HFFc6 (cell line): ENCODE measurements around the gene DDX39A. TPM values are rescaled to one million over a fixed set of nuclear protein-coding genes. Genes with fewer than 3 reads are reported as not detected.
"Not testable (repeated sequence)": the region's sequence is repeated elsewhere in the genome, so short reads cannot be mapped to it uniquely, and the experiment has no call there.

Source experiments
- DNase-seq: peaks from one replicate; pipeline ENCODE4 v3.0.0-alpha.2; 2018
- H3K27ac Mint-ChIP-seq: 2 replicates; pipeline ENCODE4 v1.8.0; 2020; ENCODE audit warnings: mild to moderate bottlenecking, mixed read lengths
- H3K27me3 Mint-ChIP-seq: 2 replicates; pipeline ENCODE4 v1.8.0; 2021; ENCODE audit warnings: mild to moderate bottlenecking, moderate library complexity, mixed read lengths; ENCODE audit not compliant: insufficient read depth
- H3K36me3 Mint-ChIP-seq: 2 replicates; pipeline ENCODE4 v1.8.0; 2021; ENCODE audit warnings: low read depth, mixed read lengths
- H3K4me1 Mint-ChIP-seq: 2 replicates; pipeline ENCODE4 v1.8.0; 2020; ENCODE audit warnings: low read depth, mixed read lengths
- H3K4me3 Mint-ChIP-seq: 2 replicates; pipeline ENCODE4 v1.8.0; 2020; ENCODE audit warnings: mild to moderate bottlenecking, moderate library complexity, mixed read lengths
- H3K9me3 Mint-ChIP-seq: 2 replicates; pipeline ENCODE4 v1.8.0; 2020; ENCODE audit warnings: mild to moderate bottlenecking, mixed read lengths
- CTCF ChIP-seq: fragments of 200-600 bp; sonication (generic); IDR thresholded peaks from 2 replicates; pipeline ENCODE4 v1.5.0; 2021; ENCODE audit warnings: antibody characterized with exemption, mild to moderate bottlenecking
- total RNA-seq, 6 experiments: library from RNA; stranded (reverse); fragmentation: NEBNext Ultra II Directional; extraction: Animal tissue kit (Norgen Biotek cat#: 25700); gene quantifications; 2 replicates in 1 of 6; 3 replicates in 5 of 6; pipeline ENCODE4 v1.2.3, GENCODE V29; 2021

Gene DDX39A
- total RNA-seq, 6 experiments from 2014 or later = 52.5 to 82.7 (median 78.0) TPM

DNA sequence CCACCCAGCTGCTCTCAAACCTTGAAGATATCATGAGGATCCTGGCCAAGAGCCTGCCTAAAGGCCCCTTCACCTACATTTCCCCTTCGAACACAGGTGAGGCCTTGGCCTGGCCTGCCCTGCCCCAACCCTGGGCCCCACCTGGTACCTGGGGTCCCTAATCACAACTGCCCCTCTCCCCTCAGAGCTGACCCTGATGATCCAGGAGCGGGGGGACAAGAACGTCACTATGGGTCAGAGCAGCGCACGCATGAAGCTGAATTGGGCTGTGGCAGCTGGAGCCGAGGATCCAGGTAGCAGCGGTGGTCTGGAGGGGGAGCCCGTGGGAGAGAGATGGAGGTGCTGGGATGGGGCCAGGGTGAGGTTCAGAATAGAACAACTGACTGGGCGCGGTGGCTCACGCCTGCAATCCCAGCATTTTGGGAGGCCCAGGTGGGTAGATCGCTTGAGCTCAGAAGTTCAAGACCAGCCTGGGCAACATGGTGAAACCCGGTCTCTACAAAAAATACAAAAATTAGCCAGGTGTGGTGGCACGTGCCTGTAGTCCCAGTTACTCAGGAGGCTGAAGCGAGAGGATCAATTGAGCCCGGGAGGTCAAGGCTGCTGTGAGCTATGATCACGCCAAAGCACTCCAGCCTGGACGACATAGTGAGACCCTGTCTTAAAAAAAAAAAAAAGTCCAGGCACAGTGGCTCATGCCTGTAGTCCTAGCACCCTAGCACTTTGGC lies 17.5 kb downstream of the DDX39A start:
- H3K27ac Mint-ChIP-seq = peak overlapping the region; percentile 84; the same call in 1 of the 2 replicates
- no peak overlapping the region for H3K4me3 Mint-ChIP-seq
- peaks cover 18% of the 10 kb centered on the region for H3K4me1 Mint-ChIP-seq
- no peak for TF ChIP-seq CTCF
- peaks cover 5% of the 10 kb centered on the region for H3K27me3 Mint-ChIP-seq
- H3K9me3 Mint-ChIP-seq = peaks cover 2% of the 10 kb centered on the region; the same call in 1 of the 2 replicates
- peaks cover 44% of the 10 kb centered on the region for H3K36me3 Mint-ChIP-seq
- DNase-seq = no peak

DNA sequence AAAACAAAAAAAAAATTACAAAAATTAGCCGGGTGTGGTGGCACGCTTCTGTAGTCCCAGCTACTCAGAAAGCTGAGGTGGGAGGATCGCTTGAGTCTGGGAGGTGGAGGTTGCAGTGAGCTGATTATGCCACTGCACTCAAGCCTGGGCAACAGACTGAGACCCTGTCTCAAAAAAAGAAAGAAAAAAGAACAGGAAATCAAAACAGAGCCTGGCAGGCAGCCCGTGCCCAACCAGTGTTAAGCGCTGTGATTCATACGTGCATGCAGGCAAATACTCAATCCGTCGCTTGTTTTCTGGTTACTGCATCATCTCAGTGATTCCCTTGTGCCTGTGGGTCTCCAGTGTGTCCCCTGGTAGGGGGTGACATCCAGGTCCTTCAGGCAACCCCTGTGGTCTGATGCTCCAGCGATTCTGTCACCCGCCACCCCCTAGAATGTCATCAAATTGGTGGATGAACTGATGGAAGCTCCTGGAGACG lies 18.1 kb downstream of the DDX39A start:
- Mint-ChIP-seq H3K9me3 (no peaks in the 10 kb centered on the region), H3K4me3 (no peak overlapping the region), H3K36me3 (peaks cover 40% of the 10 kb centered on the region), H3K27ac (peak overlapping the region; percentile 84; the same call in 1 of the 2 replicates), H3K4me1 (peaks cover 18% of the 10 kb centered on the region), H3K27me3 (peaks cover 3% of the 10 kb centered on the region; the same call in 1 of the 2 replicates)
- no peak for DNase-seq
- TF ChIP-seq CTCF = no peak

- Mint-ChIP-seq H3K36me3 (peaks cover 17% of the 10 kb centered on the region), H3K4me1 (peaks cover 11% of the 10 kb centered on the region)
- H3K9me3 Mint-ChIP-seq, H3K4me3 Mint-ChIP-seq, DNase-seq, H3K27me3 Mint-ChIP-seq, H3K27ac Mint-ChIP-seq: not testable (repeated sequence)
Measured at GRCh38 chr19:14397168-14397567, 22.0 kb downstream of the DDX39A start.

DNA sequence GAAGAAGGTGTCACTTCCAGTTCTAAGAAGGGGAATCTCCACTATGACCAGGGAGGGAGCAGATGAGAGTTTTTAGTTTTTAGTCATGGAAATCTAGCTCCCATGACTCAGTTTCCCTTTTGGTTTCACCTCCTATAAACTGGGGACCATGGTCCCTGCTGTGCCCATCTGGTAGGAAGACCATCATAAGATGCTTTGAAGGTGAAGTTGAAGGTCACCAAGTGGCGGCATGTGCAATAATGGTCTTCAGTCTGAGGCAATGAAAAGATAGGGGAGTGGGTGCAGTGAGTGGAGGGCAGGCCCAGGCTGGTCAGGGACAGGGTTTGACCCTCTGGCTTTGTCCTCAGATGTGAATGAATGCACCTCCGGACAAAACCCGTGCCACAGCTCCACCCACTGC lies 22.4 kb downstream of the DDX39A start:
- H3K27ac Mint-ChIP-seq, DNase-seq, H3K4me3 Mint-ChIP-seq, H3K4me1 Mint-ChIP-seq, H3K27me3 Mint-ChIP-seq, H3K9me3 Mint-ChIP-seq: not testable (repeated sequence)
- peaks cover 17% of the 10 kb centered on the region for H3K36me3 Mint-ChIP-seq

- Mint-ChIP-seq H3K27me3 (no peaks in the 10 kb centered on the region; the same call in 1 of the 2 replicates), H3K9me3 (no peaks in the 10 kb centered on the region), H3K27ac (no peak overlapping the region), H3K4me1 (no peaks in the 10 kb centered on the region), H3K36me3 (peaks cover 17% of the 10 kb centered on the region), H3K4me3 (no peak overlapping the region)
- no peak for DNase-seq
- TF ChIP-seq CTCF = no peak
Measured at GRCh38 chr19:14395710-14396336, 23.3 kb downstream of the DDX39A start.

- TF ChIP-seq CTCF = no peak
- H3K9me3 Mint-ChIP-seq = no peaks in the 10 kb centered on the region
- no peaks in the 10 kb centered on the region; the same call in 1 of the 2 replicates for H3K27me3 Mint-ChIP-seq
- H3K36me3 Mint-ChIP-seq = peaks cover 21% of the 10 kb centered on the region
- no peaks in the 10 kb centered on the region for H3K4me1 Mint-ChIP-seq
- H3K4me3 Mint-ChIP-seq = no peak overlapping the region
- DNase-seq = no peak
- no peak overlapping the region for H3K27ac Mint-ChIP-seq
Measured at GRCh38 chr19:14395262-14395661, 23.9 kb downstream of the DDX39A start.
